Activated naive CD4-positive, alpha-beta T cell treated with anti-CD3 and anti-CD28 coated beads, Interleukin-2, amount 50 U/mL, for 16 hours (primary cell): ENCODE results near the gene CDCA4.
"Not testable (repeated sequence)": the region's sequence is repeated elsewhere in the genome, so short reads cannot be mapped to it uniquely, and the experiment has no call there.

ENCODE experiments used
- DNase-seq: peaks from one replicate; pipeline ENCODE4 v3.0.0-alpha.2; 2020

Gene CDCA4

GRCh38 chr14:105056303-105056831 is 35.5 kb upstream of the CDCA4 start:
- DNase-seq = no peak

DNA sequence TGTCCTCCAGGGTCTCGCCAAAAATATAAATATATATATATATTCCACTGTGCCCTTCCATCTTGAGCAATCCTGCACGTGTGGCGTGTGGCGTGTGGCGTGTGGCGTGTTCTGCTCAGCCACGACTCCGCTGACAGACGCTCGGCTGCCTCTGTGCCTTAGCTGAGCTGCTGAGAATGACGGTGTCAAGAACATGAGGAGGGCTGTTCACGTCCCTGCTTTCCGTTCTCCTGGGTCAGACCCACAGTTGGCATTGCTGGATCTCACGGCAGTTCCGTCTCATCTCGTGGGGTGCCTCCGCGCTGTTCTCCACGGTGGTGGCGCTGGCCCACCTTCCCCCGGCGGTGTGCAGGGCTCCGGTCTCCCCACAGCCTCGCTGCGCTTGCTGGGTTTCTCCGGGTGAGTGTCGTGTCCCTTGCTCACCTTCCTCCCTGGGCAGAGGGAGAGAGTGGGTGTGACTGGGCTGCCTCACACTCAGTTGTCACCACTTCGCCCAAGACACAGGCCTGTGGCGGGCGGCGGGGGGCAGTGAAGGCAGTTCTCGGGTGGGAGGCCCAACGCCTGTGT is 34.9 kb upstream of the CDCA4 start:
- DNase-seq = no peak

GRCh38 chr14:105055334-105055733 is 34.5 kb upstream of the CDCA4 start:
- DNase-seq = no peak

- DNase-seq = no peak
Observed at GRCh38 chr14:105053996-105054395, 33.1 kb upstream of the CDCA4 start.

- no peak for DNase-seq
Observed at GRCh38 chr14:105053421-105053820, 32.5 kb upstream of the CDCA4 start.

DNA sequence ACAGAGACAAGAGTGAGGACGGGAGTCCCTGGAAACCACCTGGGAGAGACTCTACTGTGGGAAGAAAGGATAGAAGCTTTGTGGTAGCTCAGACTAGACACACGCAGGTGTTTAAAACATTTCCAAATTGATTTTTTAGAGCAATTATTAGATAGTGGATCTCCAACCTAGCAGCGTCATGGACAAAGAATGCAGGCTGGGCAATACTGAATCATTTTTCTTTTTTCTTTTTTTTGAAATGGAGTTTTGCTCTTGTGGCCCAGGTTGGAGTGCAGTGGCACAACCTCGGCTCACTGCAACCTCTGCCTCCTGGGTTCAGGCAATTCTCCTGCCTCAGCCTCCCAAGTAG is 31.2 kb upstream of the CDCA4 start:
- DNase-seq = no peak

GRCh38 chr14:105051182-105052109 is 30.6 kb upstream of the CDCA4 start:
- DNase-seq = no peak

DNA sequence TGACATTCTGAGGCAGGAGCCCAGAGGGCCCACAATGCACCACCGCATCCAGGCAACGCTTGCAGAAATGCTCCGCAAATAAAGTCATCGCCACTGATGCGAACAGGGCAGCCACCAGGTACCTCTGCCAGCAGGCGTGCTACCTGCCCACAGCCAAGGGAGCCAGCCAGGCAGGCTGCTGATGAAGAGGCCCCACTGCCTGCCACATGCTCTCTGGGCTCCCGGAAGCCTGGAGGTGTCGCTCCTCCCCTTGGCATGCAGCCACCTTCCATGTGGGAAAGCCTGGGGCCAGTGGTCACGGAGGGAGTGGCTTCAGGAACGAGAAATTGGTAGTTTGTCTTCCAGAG is 29.6 kb upstream of the CDCA4 start:
- no peak for DNase-seq

DNA sequence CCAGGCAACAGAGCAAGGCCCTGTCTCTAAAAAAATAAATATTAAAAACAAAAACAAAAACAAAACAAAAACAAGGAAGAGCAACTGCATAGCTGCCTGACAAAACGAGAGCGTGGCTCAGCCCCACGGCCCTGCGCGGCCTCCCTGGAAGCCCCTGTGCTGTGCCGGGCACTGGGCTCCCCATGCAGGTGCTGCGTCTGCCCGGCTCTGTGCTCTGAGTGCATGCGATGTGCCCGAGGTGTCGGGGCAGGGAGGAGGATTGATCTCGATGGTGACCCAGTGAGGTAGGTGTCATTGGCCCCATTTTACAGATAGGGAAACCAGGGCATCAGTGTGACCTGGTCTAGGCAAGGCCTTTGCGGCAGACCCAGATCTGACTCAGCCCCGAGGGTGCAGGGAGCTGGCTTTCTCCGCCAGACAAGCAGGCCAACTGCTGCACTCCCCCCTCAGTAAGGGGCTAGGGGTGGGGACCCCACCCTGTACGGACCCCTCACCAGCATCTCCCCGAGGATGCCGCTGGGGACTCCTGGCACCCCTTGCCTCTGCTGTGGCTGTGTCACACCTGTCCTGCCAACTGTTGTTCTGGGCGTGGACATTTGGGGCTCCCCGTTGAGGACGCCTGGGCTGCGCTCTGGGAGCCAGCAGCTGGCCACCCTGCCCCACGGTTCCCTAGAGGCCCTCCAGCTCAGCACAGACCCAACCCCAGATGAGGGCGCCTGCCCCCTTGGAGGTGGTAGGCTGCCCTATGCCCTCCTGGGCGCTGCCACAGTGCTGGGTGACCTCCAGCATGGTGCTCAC is 29.1 kb upstream of the CDCA4 start:
- no peak for DNase-seq

DNA sequence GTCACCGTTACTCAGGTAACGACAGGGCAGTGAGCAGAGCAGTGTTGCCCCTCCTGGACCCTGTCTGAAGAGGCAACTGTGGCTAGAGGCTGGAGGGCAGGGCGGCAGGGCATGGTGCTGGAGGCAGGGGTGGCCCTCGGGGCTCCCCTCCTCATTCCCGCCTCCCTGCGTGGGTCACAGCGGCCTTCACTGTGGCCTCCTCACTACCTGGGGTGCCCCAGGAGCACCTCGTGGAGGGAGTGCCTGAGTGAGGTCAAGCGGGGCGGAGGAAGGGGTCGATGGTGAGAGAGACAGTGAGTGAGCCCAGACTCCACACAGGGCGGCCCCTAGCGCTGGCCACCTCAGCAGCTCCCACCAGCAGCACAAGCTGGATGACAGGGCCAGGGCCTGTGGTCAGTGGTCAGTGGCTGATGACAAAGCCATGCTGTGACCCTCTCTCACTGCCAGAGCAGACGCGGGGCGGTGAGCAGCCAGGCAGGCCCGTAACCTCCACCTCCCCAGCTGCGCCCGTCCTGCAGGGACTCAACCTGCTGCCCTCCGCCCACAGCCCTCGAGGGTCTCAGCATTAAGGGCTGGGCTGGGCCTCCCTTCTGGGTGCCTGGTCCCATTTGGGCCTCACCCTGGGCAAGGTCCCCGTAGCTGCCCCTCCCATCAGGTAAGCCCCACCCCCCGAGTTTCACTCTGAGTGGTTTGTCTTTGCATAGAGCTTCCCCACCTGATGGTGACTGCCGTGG is 26.6 kb upstream of the CDCA4 start:
- no peak for DNase-seq

DNA sequence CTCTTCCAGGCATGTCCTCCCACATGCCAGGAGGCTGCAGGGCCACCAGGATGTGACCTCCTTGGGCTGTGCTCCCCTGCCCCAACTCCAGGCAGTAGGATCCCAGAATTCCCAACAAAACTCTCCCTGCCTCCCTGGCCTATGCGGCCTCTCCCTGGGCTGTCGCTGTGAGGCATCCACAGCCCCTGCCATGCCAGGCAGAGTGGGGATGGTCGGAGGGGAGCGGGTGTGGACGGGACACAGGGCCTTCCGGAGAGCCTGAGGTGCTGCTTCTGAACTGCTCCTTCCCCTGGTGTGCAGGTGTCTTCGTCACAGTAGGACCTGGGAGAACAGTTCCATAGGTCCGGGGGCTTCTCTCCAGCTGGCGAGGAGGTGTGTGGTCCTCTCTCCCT is 26.0 kb upstream of the CDCA4 start:
- no peak for DNase-seq

GRCh38 chr14:105045710-105046326 is 24.9 kb upstream of the CDCA4 start:
- DNase-seq = peak; percentile 91

- no peak for DNase-seq
Observed at GRCh38 chr14:105043641-105044040, 22.8 kb upstream of the CDCA4 start.

DNA sequence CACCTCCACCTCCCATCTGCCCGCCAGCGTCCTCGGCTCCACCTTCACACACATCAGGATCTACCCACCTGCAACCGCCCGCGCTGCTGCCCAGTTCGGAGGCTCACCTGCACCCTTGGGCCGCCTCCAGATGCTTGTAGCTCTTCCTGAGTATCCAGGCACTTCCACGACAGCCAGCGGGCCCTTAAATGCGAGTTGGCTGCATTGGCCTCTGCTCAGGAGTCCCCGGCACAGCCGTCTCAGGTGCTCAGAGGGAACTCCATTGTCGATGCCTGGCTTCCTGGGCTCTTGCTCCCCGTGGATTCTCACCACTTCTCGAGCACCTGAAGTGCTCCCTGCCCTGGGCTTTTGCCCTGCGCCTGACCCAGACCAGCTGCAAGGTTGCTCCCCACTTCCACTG is 21.9 kb upstream of the CDCA4 start:
- DNase-seq = no peak

DNA sequence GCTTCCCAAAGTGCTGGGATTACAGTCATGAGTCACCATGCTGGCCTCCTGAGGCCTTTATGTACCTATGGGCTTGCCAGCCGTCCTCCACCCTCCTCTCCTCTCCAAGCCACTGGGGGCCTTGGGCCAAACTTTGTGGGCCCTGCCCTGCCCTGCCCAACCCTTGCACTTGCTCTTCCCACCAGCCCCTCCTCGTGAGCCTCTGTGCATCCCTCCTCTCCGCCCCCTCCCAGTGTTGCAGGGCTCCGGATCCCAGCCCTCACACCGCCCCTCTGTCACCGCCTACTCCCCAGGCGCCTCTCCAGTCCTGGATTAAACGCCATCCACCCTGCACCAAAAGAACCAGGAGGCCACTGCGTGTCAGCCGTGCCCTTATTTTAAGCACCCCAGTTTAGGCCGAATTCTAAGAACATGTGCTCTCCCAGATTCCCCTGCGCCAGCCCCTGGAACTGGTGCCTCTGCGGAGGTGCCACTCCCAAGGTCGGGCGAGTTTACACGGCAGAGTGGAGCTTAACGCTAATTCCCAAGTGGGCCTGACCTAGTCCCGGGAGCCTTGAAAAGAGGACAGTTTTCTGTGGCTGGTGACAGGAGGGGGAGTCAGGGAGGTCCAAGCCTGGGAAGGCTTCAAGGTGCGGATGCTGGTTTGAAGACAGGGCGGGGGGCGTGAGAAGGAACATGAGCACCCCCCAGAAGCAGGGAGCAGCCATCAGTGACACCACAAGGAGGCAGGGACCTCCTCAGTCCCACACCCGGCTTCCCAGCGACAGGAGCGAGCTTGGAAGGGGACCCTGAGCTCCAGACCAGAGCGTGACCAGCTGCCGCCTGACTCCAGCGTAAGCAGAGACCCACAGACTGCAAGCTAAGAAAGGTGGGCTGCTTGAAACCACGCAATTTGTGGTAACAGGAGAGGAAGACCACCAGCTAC is 21.2 kb upstream of the CDCA4 start:
- no peak for DNase-seq

DNA sequence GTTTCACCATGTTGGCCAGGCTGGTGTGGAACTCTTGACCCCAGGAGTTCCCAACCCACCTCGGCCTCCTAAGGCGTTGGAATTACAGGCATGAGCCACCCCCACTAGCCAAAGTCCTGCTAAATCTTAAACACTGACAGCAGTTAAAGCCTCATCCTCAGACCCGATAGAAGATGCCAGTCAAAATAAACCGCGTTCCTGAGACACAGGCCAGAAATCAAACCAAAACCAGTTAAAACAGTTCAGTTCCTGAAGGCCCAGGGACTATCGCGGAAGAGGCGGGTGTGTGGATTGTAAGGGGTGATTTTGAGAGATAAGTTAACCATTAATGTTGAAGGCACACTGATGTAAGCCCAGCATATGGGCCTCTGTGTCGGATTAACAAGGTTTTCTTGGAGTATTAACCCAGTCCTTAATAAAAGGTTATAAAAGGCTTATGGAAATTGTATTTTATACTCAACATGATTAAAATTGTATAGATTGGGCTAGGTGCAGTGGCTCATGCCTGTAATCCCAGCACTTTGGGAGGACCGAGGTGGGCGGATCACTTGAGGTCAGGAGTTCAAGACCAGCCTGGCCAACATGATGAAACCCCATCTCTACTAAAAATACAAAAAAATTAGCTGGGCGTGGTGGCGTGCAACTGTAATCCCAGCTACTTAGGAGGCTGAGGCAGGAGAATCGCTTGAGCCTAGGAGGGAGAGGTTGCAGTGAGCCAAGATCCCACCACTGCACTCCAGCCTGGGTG is 18.7 kb upstream of the CDCA4 start:
- DNase-seq = no peak

DNA sequence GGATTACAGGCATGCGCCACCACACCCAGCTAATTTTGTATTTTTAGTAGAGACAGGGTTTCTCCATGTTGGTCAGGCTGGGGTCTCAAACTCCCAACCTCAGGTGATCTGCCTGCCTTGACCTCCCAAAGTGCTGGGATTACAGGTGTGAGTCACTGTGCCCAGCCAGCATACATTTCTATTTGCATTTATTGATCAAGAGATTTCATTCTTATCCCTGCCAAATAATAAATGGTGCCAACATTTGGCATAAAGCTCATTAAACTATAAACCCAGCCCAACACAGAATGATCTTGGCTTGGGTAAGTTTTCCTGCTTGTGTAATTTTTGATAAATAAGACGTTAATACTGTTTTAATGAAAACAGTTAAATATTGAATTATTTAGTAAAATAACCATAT is 14.7 kb upstream of the CDCA4 start:
- DNase-seq = not testable (repeated sequence)

DNA sequence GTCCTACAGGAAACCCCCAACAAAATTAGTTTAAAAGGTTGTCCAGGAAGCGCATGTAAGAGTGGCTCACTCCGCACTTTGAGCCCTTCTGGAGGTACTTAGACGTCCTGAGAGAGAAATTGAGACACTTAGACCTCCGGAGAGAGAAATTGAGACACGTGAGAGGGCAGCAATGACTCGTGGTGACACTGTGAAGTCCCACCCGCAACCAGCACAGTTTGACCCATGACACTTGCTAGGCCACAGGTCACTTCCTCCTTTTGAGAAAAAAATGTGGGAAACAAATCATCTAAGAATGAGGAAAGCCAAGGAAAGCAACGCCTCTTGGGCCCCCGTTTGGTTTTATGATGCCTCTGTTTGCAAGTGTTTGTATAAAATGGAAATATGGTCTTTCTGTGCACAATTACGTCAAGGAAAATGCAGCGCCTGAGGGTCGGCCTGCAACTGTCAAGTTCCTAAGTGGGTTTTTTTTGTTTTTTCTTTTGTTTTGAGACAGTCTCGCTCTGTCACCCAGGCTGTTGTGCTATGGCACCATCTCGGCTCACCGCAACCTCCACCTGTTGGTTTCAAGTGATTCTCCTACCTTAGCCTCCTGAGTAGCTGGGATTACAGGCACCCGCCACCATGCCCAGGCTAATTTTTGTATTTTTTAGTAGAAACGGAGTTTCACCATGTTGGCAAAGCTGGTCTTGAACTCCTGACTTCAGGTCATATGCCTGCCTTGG is 13.6 kb upstream of the CDCA4 start:
- no peak for DNase-seq

- not testable (repeated sequence) for DNase-seq
Observed at GRCh38 chr14:105033412-105033900, 12.6 kb upstream of the CDCA4 start.

DNA sequence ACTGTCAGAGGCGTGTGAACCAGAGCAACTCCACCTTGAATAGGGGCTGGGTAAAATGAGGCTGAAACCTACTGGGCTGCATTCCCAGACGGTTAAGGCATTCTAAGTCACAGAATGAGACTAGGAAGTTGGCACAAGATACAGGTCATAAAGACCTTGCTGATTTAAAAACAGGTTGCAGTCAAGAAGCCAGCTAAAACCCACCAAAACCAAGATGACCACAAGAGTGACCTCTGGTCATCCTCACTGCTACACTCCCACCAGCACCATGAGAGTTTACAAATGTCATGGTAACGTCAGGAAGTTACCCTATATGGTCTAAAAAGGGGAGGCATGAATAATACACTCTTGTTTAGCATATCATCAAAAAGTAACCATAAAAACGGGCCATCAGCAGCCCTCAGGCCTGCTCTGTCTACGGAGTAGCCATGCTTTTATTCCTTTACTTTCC is 11.6 kb upstream of the CDCA4 start:
- not testable (repeated sequence) for DNase-seq
